ENCODE results near the gene GLE1. TPM values are rescaled to one million over a fixed set of nuclear protein-coding genes. Genes with fewer than 3 reads are reported as not detected.

GLE1 gene
- total RNA-seq, 4 donors from 2014 or later, result 3.3 to 25.5 (median 16.4) TPM

GRCh38 chr9:128523199-128523925, 18.8 kb downstream of the GLE1 start:
- intact Hi-C loops (cut with DNase I; ENCODE audit: low total_unique reads), result no loop called here
- peak; percentile 24 to 40 for DNase-seq
- Histone ChIP-seq H3K27ac (no peak overlapping the region), H3K4me1 (no peaks in the 10 kb centered on the region), H3K4me3 (no peak overlapping the region), H3K27me3 (no peaks in the 10 kb centered on the region), H3K36me3 (no peaks in the 10 kb centered on the region), H3K9me3 (no peaks in the 10 kb centered on the region)
- TF ChIP-seq, protein P1, sequence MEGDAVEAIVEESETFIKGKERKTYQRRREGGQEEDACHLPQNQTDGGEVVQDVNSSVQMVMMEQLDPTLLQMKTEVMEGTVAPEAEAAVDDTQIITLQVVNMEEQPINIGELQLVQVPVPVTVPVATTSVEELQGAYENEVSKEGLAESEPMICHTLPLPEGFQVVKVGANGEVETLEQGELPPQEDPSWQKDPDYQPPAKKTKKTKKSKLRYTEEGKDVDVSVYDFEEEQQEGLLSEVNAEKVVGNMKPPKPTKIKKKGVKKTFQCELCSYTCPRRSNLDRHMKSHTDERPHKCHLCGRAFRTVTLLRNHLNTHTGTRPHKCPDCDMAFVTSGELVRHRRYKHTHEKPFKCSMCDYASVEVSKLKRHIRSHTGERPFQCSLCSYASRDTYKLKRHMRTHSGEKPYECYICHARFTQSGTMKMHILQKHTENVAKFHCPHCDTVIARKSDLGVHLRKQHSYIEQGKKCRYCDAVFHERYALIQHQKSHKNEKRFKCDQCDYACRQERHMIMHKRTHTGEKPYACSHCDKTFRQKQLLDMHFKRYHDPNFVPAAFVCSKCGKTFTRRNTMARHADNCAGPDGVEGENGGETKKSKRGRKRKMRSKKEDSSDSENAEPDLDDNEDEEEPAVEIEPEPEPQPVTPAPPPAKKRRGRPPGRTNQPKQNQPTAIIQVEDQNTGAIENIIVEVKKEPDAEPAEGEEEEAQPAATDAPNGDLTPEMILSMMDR (IDR thresholded peaks at IDR 0.05), result no peak
- no peak for TF ChIP-seq POLR2A (IDR thresholded peaks at IDR 0.05)

DNA sequence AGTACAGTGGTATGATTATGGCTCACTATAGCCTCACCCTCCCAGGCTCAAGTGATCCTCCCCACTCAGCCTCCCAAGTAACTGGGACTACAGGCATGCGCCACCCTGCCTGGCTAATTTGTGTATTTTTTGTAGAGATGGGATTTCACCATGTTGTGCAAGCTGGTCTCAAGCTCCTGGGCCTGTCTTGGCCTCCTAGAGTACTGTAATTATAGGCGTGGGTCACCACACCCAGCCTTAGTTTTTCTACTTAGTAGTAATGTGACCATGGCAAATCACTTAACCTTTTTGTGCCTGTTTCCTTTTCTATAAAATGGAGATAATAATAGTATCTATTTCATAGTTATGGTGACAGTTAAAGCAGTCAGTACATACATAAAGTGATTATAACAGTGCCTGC, 22.2 kb downstream of the GLE1 start:
- TF ChIP-seq, protein P1 (IDR thresholded peaks at IDR 0.05), result no peak
- TF ChIP-seq POLR2A (IDR thresholded peaks at IDR 0.05), result no peak
- no peaks in the 10 kb centered on the region for H3K9me3 ChIP-seq
- H3K27ac ChIP-seq, result no peak overlapping the region
- intact Hi-C loops (cut with DNase I; ENCODE audit: low total_unique reads), result no loop called here
- no peaks in the 10 kb centered on the region for H3K27me3 ChIP-seq
- no peaks in the 10 kb centered on the region for H3K36me3 ChIP-seq
- no peak overlapping the region for H3K4me3 ChIP-seq
- no peak for DNase-seq
- no peaks in the 10 kb centered on the region for H3K4me1 ChIP-seq

DNA sequence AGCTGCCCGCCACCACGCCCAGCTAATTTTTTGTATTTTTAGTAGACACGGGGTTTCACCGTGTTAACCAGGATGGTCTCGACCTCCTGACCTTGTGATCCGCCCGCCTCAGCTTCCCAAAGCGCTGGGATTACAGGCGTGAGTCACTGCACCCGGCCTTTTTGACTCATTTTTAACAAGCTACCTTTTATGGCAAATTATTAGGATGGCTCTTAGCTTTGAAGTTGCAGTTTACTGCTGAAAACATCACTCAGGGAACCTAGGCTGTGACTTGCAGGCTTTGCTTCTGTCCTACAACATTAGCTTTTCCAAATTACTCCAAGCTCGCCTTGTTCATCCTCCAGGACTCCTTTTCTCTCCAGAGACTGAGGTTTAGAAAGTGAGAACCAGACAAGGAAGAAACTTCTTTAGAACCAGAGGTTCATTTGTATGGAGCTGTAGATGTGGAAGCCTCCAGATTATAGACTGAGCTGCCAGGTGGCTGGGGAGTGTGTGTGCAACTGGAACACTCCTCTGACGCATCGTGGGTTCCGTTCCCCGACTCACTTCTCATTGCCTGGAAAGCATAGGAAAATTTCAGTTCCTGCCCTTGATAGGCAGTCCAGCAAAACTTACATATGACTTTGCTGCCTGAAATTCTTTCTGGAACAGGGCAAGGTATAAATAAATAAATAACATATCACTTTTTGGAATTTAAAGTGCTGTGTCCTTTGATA, 24.1 kb downstream of the GLE1 start:
- Histone ChIP-seq H3K4me1 (no peaks in the 10 kb centered on the region), H3K36me3 (no peaks in the 10 kb centered on the region), H3K27ac (no peak overlapping the region), H3K27me3 (no peaks in the 10 kb centered on the region), H3K4me3 (no peak overlapping the region), H3K9me3 (no peaks in the 10 kb centered on the region)
- no peak for DNase-seq
- TF ChIP-seq POLR2A (IDR thresholded peaks at IDR 0.05), result no peak
- TF ChIP-seq, protein P1 (IDR thresholded peaks at IDR 0.05), result no peak
- intact Hi-C loops (cut with DNase I; ENCODE audit: low total_unique reads), result no loop called here

DNA sequence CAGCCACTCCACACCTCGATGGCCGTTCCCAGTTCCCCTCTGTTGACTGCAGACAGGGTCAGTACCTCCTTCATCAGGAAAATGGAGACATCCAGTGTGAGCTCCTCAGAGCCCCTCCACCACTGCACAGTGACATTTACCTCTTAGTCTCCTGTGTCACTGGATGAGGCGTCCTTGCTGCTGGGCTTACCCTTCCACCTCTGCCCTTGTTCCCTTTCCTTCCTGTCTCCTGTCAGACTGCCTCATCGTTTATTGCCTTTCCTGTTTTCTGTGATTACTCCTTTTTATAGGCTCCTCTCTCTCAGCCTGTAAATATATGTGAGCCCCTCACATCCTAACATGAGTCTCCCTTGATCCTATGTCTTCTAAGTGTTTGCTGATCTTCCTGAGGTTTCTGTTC, 24.7 kb downstream of the GLE1 start:
- no peaks in the 10 kb centered on the region for H3K4me1 ChIP-seq
- no peak for TF ChIP-seq POLR2A (IDR thresholded peaks at IDR 0.05)
- TF ChIP-seq, protein P1 (IDR thresholded peaks at IDR 0.05), result no peak
- DNase-seq, result no peak
- H3K4me3 ChIP-seq, result no peak overlapping the region
- no peaks in the 10 kb centered on the region for H3K9me3 ChIP-seq
- intact Hi-C loops (cut with DNase I; ENCODE audit: low total_unique reads), result no loop called here
- no peak overlapping the region for H3K27ac ChIP-seq
- no peaks in the 10 kb centered on the region for H3K36me3 ChIP-seq
- no peaks in the 10 kb centered on the region for H3K27me3 ChIP-seq

DNA sequence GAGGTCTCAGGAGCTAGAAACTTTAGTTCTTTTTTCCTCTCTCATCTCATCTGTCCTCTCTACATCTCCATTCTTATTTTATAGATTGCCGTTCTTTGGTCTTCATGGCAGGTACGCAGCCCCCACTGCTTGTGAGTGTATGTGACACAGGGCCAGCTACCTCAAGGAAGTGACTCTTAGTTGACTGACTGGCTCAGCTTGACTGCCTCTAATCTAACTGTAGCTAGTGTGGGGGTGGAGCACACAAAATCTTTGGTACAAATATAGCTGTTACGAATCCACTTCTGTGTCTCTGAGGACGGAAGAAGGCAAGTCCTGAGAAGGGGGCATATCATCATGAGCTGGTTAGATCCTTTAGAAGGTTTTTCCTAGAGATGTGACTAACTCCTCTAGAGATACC, 28.1 kb downstream of the GLE1 start:
- Histone ChIP-seq H3K4me3 (no peak overlapping the region), H3K9me3 (no peaks in the 10 kb centered on the region), H3K27me3 (no peaks in the 10 kb centered on the region), H3K27ac (no peak overlapping the region), H3K4me1 (no peaks in the 10 kb centered on the region), H3K36me3 (no peaks in the 10 kb centered on the region)
- intact Hi-C loops (cut with DNase I; ENCODE audit: low total_unique reads), result no loop called here
- TF ChIP-seq, protein P1 (IDR thresholded peaks at IDR 0.05), result no peak
- TF ChIP-seq POLR2A (IDR thresholded peaks at IDR 0.05), result no peak
- DNase-seq, result no peak
